HCT116 (cell line): ENCODE data around the gene MALT1. TPM values are rescaled to one million over a fixed set of nuclear protein-coding genes. Genes with fewer than 3 reads are reported as not detected.

Source experiments
- ATAC-seq: fragments of 200-7000 bp; cut with Tn5 transposase; 2 replicates; pipeline ENCODE4 v1.9.1; 2020; ENCODE audit warnings: mild to moderate bottlenecking, moderate library complexity
- BruUV-seq: library from RNA; stranded (reverse); fragments of 400-500 nt; replicated peaks from 2 replicates; lab custom pipeline; 2021; lab: Mats Ljungman, UMichigan
- CTCF ChIA-PET: fragments of 300-600 bp; sonication (Branson Sonifier 250); formaldehyde crosslinking; loops from one replicate; lab custom pipeline; 2021; ENCODE audit warnings: antibody characterized with exemption; lab: Charles Lee
- POLR2A ChIA-PET: fragments of 300-600, 350-600 bp; sonication (Branson Sonifier 250); formaldehyde crosslinking; loops from one replicate; lab custom pipeline; 2021; ENCODE audit warnings: antibody characterized with exemption; lab: Charles Lee
- RAD21 ChIA-PET, 2 experiments: fragments of 300-600 bp; sonication (Branson Sonifier 250); formaldehyde crosslinking; loops; one replicate each; lab custom pipeline; 2023; ENCODE audit warnings: low total read pairs in 2 of 2; ENCODE audit not compliant: uncharacterized antibody in 2 of 2, unreplicated experiment in 2 of 2, low non-redundant PET in 1 of 2; lab: Charles Lee
- DNase-seq: peaks from one replicate; pipeline ENCODE4 v3.0.0-alpha.2; 2010; ENCODE audit warnings: low read depth, low spot score
- H2AFZ ChIP-seq: fragments of 200-600 bp; shearing (Covaris generic), sonication (generic); 2 replicates; pipeline ENCODE4 v1.6.1; 2017; ENCODE audit warnings: low read depth, mixed run types, mixed read lengths, antibody characterized with exemption, low read length; ENCODE audit not compliant: poor library complexity, severe bottlenecking
- H3K27ac ChIP-seq: 2 replicates; pipeline ENCODE4 v1.5.1; 2012; ENCODE audit warnings: low read depth, low read length
- H3K27me3 ChIP-seq: fragments of 200-600 bp; sonication (generic); 2 replicates; pipeline ENCODE4 v1.6.1; 2016; ENCODE audit warnings: mixed run types, low read length, mixed read lengths; ENCODE audit not compliant: insufficient read depth
- H3K36me3 ChIP-seq, 2 experiments: fragments of 200-500 bp in 1 of 2; fragments of 200-600 bp in 1 of 2; sonication (Bioruptor generic) in 1 of 2; sonication (generic) in 1 of 2; 2 replicates each; pipeline versions ENCODE4 v1.5.1 to v1.6.1; 2014 to 2016; ENCODE audit warnings: low read length in 2 of 2, inconsistent platforms in 1 of 2, mixed read lengths in 1 of 2, mixed run types in 1 of 2; ENCODE audit not compliant: insufficient read depth in 2 of 2, control insufficient read depth in 1 of 2
- H3K4me1 ChIP-seq, 2 experiments: fragments of 200-600 bp in 1 of 2; sonication (generic) in 1 of 2; 2 replicates each; pipeline versions ENCODE4 v1.5.1 to v1.6.1; 2012 to 2017; ENCODE audit warnings: low read length in 2 of 2, inconsistent platforms in 1 of 2, mild to moderate bottlenecking in 1 of 2, mixed read lengths in 1 of 2, mixed run types in 1 of 2, moderate library complexity in 1 of 2; ENCODE audit not compliant: insufficient read depth in 2 of 2, control insufficient read depth in 1 of 2
- H3K4me2 ChIP-seq: fragments of 200-600 bp; sonication (generic); 2 replicates; pipeline ENCODE4 v1.6.1; 2017; ENCODE audit warnings: mixed run types, low read length, mixed read lengths
- H3K4me3 ChIP-seq, 2 experiments: fragments of 200-600 bp in 1 of 2; sonication (generic) in 1 of 2; replicated peaks in 1 of 2; 2 replicates each; pipeline ENCODE4 v1.5.1; 2011 to 2016; ENCODE audit warnings: low read length in 2 of 2, control low read depth in 1 of 2, low read depth in 1 of 2, mild to moderate bottlenecking in 1 of 2, mixed read lengths in 1 of 2, mixed run types in 1 of 2
- H3K79me2 ChIP-seq: fragments of 200-600 bp; sonication (generic); 2 replicates; pipeline ENCODE4 v1.6.1; 2017; ENCODE audit warnings: mild to moderate bottlenecking, mixed run types, low read length, moderate library complexity, mixed read lengths; ENCODE audit not compliant: insufficient read depth
- H3K9ac ChIP-seq: fragments of 200-600 bp; sonication (generic); 2 replicates; pipeline ENCODE4 v1.6.1; 2016; ENCODE audit warnings: low read length, mixed read lengths
- H3K9me2 ChIP-seq: fragments of 200-600 bp; sonication (generic), shearing (Covaris generic); 2 replicates; pipeline ENCODE4 v1.6.1; 2017; ENCODE audit warnings: mixed run types, mild to moderate bottlenecking, moderate library complexity; ENCODE audit not compliant: insufficient read depth
- H3K9me3 ChIP-seq, 2 experiments: fragments of 200-500 bp in 1 of 2; fragments of 200-600 bp in 1 of 2; sonication (Bioruptor generic) in 1 of 2; sonication (generic) in 1 of 2; 2 replicates each; pipeline ENCODE4 v1.6.1; 2014 to 2017; ENCODE audit warnings: low read length in 2 of 2, mixed read lengths in 2 of 2, inconsistent platforms in 1 of 2, low read depth in 1 of 2, mild to moderate bottlenecking in 1 of 2, mixed run types in 1 of 2, moderate library complexity in 1 of 2; ENCODE audit not compliant: control insufficient read depth in 1 of 2, insufficient read depth in 1 of 2
- H4K20me1 ChIP-seq: fragments of 200-600 bp; sonication (generic), shearing (Covaris generic); 2 replicates; pipeline ENCODE4 v1.6.1; 2017; ENCODE audit warnings: mixed run types, mild to moderate bottlenecking, moderate library complexity; ENCODE audit not compliant: insufficient read depth
- CTCF ChIP-seq, 3 experiments: fragments of 200-600 bp in 1 of 3; sonication (generic) in 1 of 3; IDR thresholded peaks in 2 of 3; conservative IDR thresholded peaks in 1 of 3; 2 replicates each; pipeline ENCODE4 v1.5.1; 2012 to 2017; ENCODE audit warnings: low read depth in 2 of 3, low read length in 2 of 3, antibody characterized with exemption in 1 of 3, borderline replicate concordance in 1 of 3, control low read depth in 1 of 3, mild to moderate bottlenecking in 1 of 3, mixed read lengths in 1 of 3, mixed run types in 1 of 3, moderate library complexity in 1 of 3; ENCODE audit not compliant: insufficient read depth in 1 of 3
- EGR1 ChIP-seq: IDR thresholded peaks from 2 replicates; pipeline ENCODE4 v1.6.1; 2012; ENCODE audit warnings: low read depth
- EZH2 ChIP-seq: fragments of 200-600 bp; sonication (generic); IDR thresholded peaks from 2 replicates; pipeline ENCODE4 v1.6.1; 2017; ENCODE audit warnings: antibody characterized with exemption, mixed run types
- EZH2phosphoT487 ChIP-seq: fragments of 200-600 bp; IDR thresholded peaks from 2 replicates; pipeline ENCODE4 v1.6.1; 2018; ENCODE audit warnings: antibody characterized with exemption, borderline replicate concordance
- FOSL1 ChIP-seq: IDR thresholded peaks from 2 replicates; pipeline ENCODE4 v1.6.1; 2012; ENCODE audit warnings: low read depth
- POLR2A ChIP-seq: IDR thresholded peaks from 2 replicates; pipeline ENCODE4 v1.7.0; 2011; ENCODE audit warnings: borderline replicate concordance; ENCODE audit not compliant: insufficient read depth, insufficient read length; ENCODE audit errors: extremely low read depth
- POLR2AphosphoS5 ChIP-seq: IDR thresholded peaks from 2 replicates; pipeline ENCODE4 v1.6.1; 2011; ENCODE audit warnings: mild to moderate bottlenecking, low read depth, low read length, moderate library complexity
- RAD21 ChIP-seq: IDR thresholded peaks from 2 replicates; pipeline ENCODE4 v1.6.1; 2012; ENCODE audit warnings: low read depth, mild to moderate bottlenecking
- SIN3A ChIP-seq: IDR thresholded peaks from 2 replicates; pipeline ENCODE4 v1.6.1; 2012; ENCODE audit warnings: low read depth
- SRF ChIP-seq: IDR thresholded peaks from 2 replicates; pipeline ENCODE4 v1.6.1; 2012; ENCODE audit warnings: low read depth
- TCF7L2 ChIP-seq: IDR thresholded peaks from 2 replicates; pipeline ENCODE4 v1.7.0; 2011; ENCODE audit warnings: borderline replicate concordance, inconsistent platforms; ENCODE audit not compliant: insufficient read depth, insufficient read length; ENCODE audit errors: extremely low read depth
- ZBTB33 ChIP-seq: IDR thresholded peaks from 2 replicates; pipeline ENCODE4 v1.6.1; 2011; ENCODE audit warnings: mild to moderate bottlenecking, low read length, moderate library complexity; ENCODE audit not compliant: insufficient replicate concordance; ENCODE audit errors: extremely low read depth
- ZFX ChIP-seq: fragments of 450-650 bp; IDR thresholded peaks from 2 replicates; pipeline ENCODE4 v1.6.1; 2017
- ZNF274 ChIP-seq: fragments of 200-500 bp; sonication (Bioruptor generic); IDR thresholded peaks from 2 replicates; pipeline ENCODE4 v1.6.1; 2014; ENCODE audit warnings: mild to moderate bottlenecking, low read depth, low read length, inconsistent platforms
- intact Hi-C: fragments of 100-400 bp; cut with micrococcal nuclease; formaldehyde crosslinking; loops from 2 replicates; pipeline ENCODE4 v1.10.0; 2022
- total RNA-seq: library from RNA; stranded (reverse); gene quantifications from one replicate; pipeline ENCODE4 v1.2.1, GENCODE V29; 2021; ENCODE audit not compliant: unreplicated experiment

Gene MALT1
- total RNA-seq, 1 experiment from 2014 or later: 41.1 TPM

DNA sequence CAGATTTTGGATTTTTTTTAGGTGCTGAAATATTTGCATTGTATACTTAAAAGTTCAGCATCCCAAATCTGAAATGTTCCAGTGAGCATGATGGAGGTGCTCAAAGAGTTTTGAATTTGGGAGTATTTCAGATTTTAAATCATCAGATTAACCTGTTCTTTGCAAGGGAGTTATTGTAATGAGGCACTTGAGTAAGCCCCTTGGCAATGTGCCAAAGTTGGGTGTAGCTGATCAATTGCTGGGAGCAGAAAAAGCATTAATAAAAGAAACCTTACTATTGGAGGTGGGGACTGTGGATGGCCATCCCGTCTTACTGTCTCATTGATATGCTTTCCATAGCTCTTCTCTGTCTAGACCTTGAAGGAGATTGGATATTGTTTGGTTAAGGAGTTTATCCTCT lies 28.3 kb downstream of the MALT1 start:
- ATAC-seq: no peak
- intact Hi-C loops: no loop called here
- peaks cover 68% of the 10 kb centered on the region for H3K79me2 ChIP-seq
- DNase-seq: no peak
- H3K9me3 ChIP-seq: no peaks in the 10 kb centered on the region
- H3K4me3 ChIP-seq: no peak overlapping the region
- no TSS peak for BruUV-seq
- TF ChIP-seq EGR1 (no peak), ZNF274 (no peak), SRF (no peak), ZFX (no peak), FOSL1 (no peak), POLR2AphosphoS5 (no peak), CTCF (IDR thresholded peaks at IDR 0.05 in 2 of 3, conservative IDR thresholded peaks at IDR 0.05 in 1 of 3; ENCODE audit: borderline replicate concordance in 1 of 3, insufficient read depth in 1 of 3, low read depth in 2 of 3, low read length in 2 of 3) (no peak), EZH2phosphoT487 (no peak), EZH2 (no peak), POLR2A (no peak), SIN3A (no peak), ZBTB33 (no peak), TCF7L2 (no peak), RAD21 (no peak)
- no peaks in the 10 kb centered on the region for H3K27me3 ChIP-seq
- RAD21 ChIA-PET: no interaction called here
- H4K20me1 ChIP-seq: no peaks in the 10 kb centered on the region; the same call in 1 of the 2 replicates
- H3K4me2 ChIP-seq: no peak overlapping the region
- CTCF ChIA-PET: no interaction called here
- no peaks in the 10 kb centered on the region for H3K9me2 ChIP-seq
- POLR2A ChIA-PET: no interaction called here
- H2AFZ ChIP-seq: no peak overlapping the region
- H3K4me1 ChIP-seq: peaks cover 6 to 10% of the 10 kb centered on the region in 2 experiments; a peak in 3 of 4 replicates
- peaks cover 4 to 34% of the 10 kb centered on the region in 2 experiments; a peak in 2 of 4 replicates for H3K36me3 ChIP-seq
- H3K9ac ChIP-seq: no peak overlapping the region
- H3K27ac ChIP-seq: 0 out of 2 replicates have a peak overlapping the region, but pooled peaks have one; percentile 10
